Colonic mucosa (tissue), 4 donors: Measurements from ENCODE around the gene SMAP1. TPM values are rescaled to one million over a fixed set of nuclear protein-coding genes. Genes with fewer than 3 reads are reported as not detected.
"Not testable (repeated sequence)": the region's sequence is repeated elsewhere in the genome, so short reads cannot be mapped to it uniquely, and the experiment has no call there.

ENCODE experiments used
- DNase-seq: peaks from one replicate; pipeline ENCODE4 v3.0.0-alpha.2; 2020
- H3K27ac ChIP-seq: fragments of 200-600 bp; one replicate; pipeline ENCODE4 v1.8.0; 2021
- H3K27me3 ChIP-seq: fragments of 200-600 bp; one replicate; pipeline ENCODE4 v1.8.0; 2021
- H3K36me3 ChIP-seq: fragments of 200-600 bp; one replicate; pipeline ENCODE4 v1.8.0; 2021
- H3K4me1 ChIP-seq: fragments of 200-600 bp; one replicate; pipeline ENCODE4 v1.8.0; 2021; ENCODE audit warnings: mild to moderate bottlenecking
- H3K4me3 ChIP-seq: fragments of 200-600 bp; one replicate; pipeline ENCODE4 v1.8.0; 2021
- H3K9ac ChIP-seq, 2 donors: one replicate each; pipeline ENCODE4 v1.7.0; 2013; ENCODE audit warnings: control low read depth in 2 of 2, low read depth in 2 of 2, low read length in 2 of 2
- H3K9me3 ChIP-seq: fragments of 200-600 bp; one replicate; pipeline ENCODE4 v1.8.0; 2021
- intact Hi-C: fragments of 100-400 bp; cut with DNase I; formaldehyde crosslinking; loops from one replicate; pipeline ENCODE4 v1.14.1; 2022
- total RNA-seq, 2 donors: library from RNA; stranded (reverse); fragmentation: NEBNext Ultra II Directional in 1 of 2; extraction: Animal tissue kit (Norgen Biotek cat#: 25700) in 1 of 2; gene quantifications; one replicate each; pipeline ENCODE4 v1.2.1, GENCODE V29; 2021
- TF ChIP-seq, protein P1 (sequence below): fragments of 200-600 bp; IDR thresholded peaks from one replicate; pipeline ENCODE4 v1.8.0; 2022; ENCODE audit warnings: antibody characterized with exemption, mild to moderate bottlenecking
- donor health status: healthy.
- donor health status: DM: no; HTN: no; CAD: no.
- donor health status: DM: no; HTN: no; CAD: no.

The SMAP1 gene
- total RNA-seq, 2 donors from 2014 or later = 42.3 to 62.8 TPM

DNA sequence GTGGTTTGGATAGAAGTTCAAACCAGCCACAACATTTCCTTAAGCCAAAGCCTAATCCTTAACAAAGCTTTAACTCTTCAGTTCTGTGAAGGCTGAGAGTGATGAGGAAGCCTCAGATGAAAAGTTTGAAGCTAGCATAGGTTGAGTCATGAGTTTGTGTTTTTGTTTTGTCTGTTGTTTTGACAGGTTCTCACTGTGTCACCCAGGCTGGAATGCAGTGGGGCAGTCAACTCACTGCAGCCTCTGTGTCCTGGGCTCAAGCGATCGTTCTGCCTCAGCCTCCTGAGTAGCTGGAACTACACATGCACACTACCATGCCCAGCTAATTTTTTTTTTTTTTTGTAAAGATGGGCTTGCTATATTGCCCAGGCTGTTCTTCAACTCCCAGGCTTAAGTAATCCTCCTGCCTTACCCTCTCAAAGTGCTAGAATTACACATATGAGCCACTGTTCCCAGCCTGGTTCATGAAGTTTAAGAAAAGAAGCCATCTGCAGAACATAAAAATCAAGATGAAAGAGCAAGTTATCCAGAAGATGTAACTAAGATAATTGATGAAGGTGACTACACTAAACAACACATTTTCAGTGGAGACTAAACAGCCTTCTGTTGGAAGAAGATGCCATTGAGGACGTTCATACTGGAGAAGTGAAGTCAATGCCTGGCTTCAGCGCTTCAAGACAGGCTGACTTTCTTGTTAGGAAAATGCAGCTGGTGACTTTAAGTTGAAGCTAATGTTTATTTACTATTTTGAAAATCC lies 96.2 kb downstream of the SMAP1 start:
- Histone ChIP-seq H3K9me3 (no peaks in the 10 kb centered on the region), H3K4me3 (no peak overlapping the region), H3K36me3 (no peaks in the 10 kb centered on the region), H3K27ac (no peak overlapping the region), H3K9ac (no peak overlapping the region), H3K27me3 (no peaks in the 10 kb centered on the region), H3K4me1 (no peaks in the 10 kb centered on the region)
- TF ChIP-seq, protein P1, sequence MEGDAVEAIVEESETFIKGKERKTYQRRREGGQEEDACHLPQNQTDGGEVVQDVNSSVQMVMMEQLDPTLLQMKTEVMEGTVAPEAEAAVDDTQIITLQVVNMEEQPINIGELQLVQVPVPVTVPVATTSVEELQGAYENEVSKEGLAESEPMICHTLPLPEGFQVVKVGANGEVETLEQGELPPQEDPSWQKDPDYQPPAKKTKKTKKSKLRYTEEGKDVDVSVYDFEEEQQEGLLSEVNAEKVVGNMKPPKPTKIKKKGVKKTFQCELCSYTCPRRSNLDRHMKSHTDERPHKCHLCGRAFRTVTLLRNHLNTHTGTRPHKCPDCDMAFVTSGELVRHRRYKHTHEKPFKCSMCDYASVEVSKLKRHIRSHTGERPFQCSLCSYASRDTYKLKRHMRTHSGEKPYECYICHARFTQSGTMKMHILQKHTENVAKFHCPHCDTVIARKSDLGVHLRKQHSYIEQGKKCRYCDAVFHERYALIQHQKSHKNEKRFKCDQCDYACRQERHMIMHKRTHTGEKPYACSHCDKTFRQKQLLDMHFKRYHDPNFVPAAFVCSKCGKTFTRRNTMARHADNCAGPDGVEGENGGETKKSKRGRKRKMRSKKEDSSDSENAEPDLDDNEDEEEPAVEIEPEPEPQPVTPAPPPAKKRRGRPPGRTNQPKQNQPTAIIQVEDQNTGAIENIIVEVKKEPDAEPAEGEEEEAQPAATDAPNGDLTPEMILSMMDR = no peak
- no peak for DNase-seq
- intact Hi-C loops = no loop called here

DNA sequence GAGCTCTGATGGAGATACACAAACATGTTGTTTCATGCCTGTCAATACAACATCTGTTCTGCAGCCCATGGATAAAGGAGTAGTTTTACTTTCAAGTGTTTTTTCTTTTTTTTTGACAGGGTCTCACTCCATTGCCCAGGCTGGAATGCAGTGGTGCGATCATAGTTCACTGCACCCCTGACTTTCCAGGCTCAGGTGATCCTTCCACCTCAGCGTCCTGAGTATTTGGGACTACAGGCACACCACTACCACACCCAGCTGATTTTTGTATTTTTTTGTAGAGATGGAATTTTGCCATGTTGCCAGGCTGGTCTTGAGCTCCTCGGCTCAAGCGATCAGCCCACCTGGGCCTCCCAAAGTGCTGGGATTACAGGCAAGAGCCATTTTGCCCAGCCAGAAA lies 97.0 kb downstream of the SMAP1 start:
- H3K4me3 ChIP-seq = no peak overlapping the region
- H3K9ac ChIP-seq = no peak overlapping the region
- no peaks in the 10 kb centered on the region for H3K36me3 ChIP-seq
- intact Hi-C loops = no loop called here
- no peak overlapping the region for H3K27ac ChIP-seq
- no peaks in the 10 kb centered on the region for H3K9me3 ChIP-seq
- no peaks in the 10 kb centered on the region for H3K4me1 ChIP-seq
- TF ChIP-seq, protein P1 = no peak
- H3K27me3 ChIP-seq = no peaks in the 10 kb centered on the region
- DNase-seq = no peak

DNA sequence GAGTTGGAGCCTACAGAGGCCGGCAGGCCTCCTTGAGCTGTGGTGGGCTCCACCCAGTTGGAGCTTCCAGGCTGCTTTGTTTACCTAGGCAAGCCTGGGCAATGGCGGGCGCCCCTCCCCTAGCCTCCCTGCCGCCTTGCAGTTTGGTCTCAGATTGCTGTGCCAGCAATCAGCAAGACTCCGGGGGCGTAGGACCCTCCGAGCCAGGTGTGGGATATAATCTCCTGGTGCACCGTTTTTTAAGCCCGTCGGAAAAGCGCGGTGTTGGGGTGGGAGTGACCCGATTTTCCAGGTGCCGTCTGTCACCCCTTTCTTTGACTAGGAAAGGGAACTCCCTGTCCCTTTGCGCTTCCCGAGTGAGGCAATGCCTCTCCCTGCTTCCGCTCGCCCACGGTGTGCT lies 103.7 kb downstream of the SMAP1 start:
- H3K4me1 ChIP-seq, H3K36me3 ChIP-seq, H3K9ac ChIP-seq, H3K4me3 ChIP-seq, H3K9me3 ChIP-seq, H3K27me3 ChIP-seq, H3K27ac ChIP-seq, intact Hi-C loops, DNase-seq: not testable (repeated sequence)

DNA sequence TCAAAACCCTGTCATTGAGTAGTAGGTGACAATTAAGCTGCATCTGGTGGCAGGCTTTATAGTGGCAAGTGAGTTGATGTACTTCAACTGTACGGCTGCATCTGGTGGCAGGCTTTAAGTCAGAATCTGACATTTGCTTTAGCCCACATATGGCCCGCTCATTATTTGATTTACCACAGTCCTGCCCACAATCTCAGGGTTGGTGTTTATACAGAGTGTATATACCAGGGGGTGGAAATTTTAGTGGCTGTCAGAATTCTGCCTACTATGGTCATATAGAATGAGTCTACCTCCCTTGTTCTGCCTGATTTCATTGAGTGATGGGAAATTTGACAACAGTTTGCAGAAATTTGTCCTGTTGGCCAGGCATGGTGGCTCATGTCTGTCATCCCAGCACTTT lies 112.3 kb downstream of the SMAP1 start:
- no peak for DNase-seq
- TF ChIP-seq, protein P1 = no peak
- H3K4me1 ChIP-seq = no peaks in the 10 kb centered on the region

DNA sequence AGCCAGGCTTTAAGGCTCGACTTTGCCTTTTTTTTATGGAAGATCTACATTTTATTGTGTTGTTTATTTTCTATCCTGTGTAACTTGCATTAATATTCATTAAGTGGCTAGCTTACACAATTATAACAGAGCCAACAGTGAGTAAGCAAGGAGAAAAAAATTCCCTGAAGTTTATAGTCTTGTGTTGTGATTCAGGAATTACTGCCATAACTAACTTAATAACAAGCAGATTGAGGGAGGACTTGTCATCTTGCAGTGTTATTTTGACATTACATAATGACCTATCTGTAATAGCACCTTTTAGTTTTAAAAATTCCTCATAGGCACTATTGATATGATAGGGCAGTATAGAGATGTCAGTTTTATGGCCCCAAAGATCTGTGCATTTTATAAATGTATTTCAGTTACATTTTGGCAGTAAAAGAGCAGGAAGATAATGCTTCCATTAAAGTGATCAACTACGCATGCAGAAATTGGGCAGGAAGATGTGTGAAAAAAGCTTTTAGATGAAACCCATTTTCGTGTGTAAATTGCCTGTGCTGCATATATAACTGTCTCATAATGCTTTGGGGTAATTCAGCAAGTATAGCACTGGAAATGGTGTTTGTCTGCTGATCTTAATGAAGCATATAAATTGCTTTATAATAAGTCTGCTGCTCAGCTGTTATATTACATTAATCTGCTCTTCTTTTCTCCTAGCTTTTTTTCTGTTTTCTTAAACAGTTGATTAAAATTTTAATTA lies 123.0 kb downstream of the SMAP1 start:
- Histone ChIP-seq H3K27ac (no peak overlapping the region), H3K4me1 (no peaks in the 10 kb centered on the region), H3K36me3 (no peaks in the 10 kb centered on the region), H3K27me3 (no peaks in the 10 kb centered on the region), H3K9me3 (no peaks in the 10 kb centered on the region), H3K9ac (no peak overlapping the region), H3K4me3 (no peak overlapping the region)
- TF ChIP-seq, protein P1 = no peak
- no peak for DNase-seq
- intact Hi-C loops = no loop called here

More for the DNA sequence above, 112.3 kb downstream of the SMAP1 start:
- no peak overlapping the region for H3K9ac ChIP-seq
- no peak overlapping the region for H3K27ac ChIP-seq
- no peaks in the 10 kb centered on the region for H3K36me3 ChIP-seq
- H3K27me3 ChIP-seq = no peaks in the 10 kb centered on the region
- intact Hi-C loops = no loop called here
- H3K9me3 ChIP-seq = no peaks in the 10 kb centered on the region
- H3K4me3 ChIP-seq = no peak overlapping the region

DNA sequence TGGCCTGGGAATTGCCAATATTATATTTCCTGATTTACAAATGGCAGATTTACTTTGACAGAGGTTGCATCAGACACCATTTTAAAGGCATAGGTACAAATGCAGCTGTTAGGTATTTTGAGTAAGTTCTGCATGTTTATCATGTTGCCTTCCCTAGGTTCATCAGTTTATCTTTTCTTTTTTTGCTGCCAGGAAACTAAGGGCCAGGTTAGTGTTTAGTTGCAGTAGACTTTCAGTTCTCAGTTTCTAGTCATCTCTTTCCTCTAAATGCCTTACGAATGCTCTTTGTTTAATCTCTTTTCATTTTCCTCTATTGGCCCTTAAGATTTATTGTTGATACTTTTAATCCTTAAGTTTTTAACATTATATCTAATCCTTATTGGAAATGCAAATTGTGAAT lies 129.9 kb downstream of the SMAP1 start:
- no peak overlapping the region for H3K27ac ChIP-seq
- no peak for DNase-seq
- no peaks in the 10 kb centered on the region for H3K4me1 ChIP-seq
- H3K27me3 ChIP-seq = no peaks in the 10 kb centered on the region
- H3K9ac ChIP-seq = no peak overlapping the region
- H3K9me3 ChIP-seq = no peaks in the 10 kb centered on the region
- no peak overlapping the region for H3K4me3 ChIP-seq
- intact Hi-C loops = no loop called here
- no peaks in the 10 kb centered on the region for H3K36me3 ChIP-seq
- TF ChIP-seq, protein P1 = no peak
